Measurements from ENCODE around the gene LDLR. TPM values are rescaled to one million over a fixed set of nuclear protein-coding genes. Genes with fewer than 3 reads are reported as not detected.

Gene LDLR
- total RNA-seq, 1 donor from 2014 or later: 8.2 TPM

- Histone ChIP-seq H3K36me3 (peaks cover 97% of the 10 kb centered on the region), H3K4me1 (peaks cover 32% of the 10 kb centered on the region), H3K9me3 (replicated peaks) (no peaks in the 10 kb centered on the region), H3K27me3 (ENCODE audit: low read depth) (no peaks in the 10 kb centered on the region), H3K27ac (replicated peaks) (peak overlapping the region; percentile 86), H3K4me3 (no peak overlapping the region)
- intact Hi-C loops (cut with micrococcal nuclease): no loop called here
- no peak for DNase-seq
- TF ChIP-seq CTCF (IDR thresholded peaks at IDR 0.05; ENCODE audit: borderline replicate concordance): no peak
These were observed 80.8 kb downstream of the LDLR start for GRCh38 chr19:11169896-11170678.

GRCh38 chr19:11171144-11171543, 81.9 kb downstream of the LDLR start:
- Histone ChIP-seq H3K4me3 (no peak overlapping the region), H3K27me3 (ENCODE audit: low read depth) (no peaks in the 10 kb centered on the region), H3K36me3 (peaks cover 100% of the 10 kb centered on the region), H3K9me3 (replicated peaks) (no peaks in the 10 kb centered on the region), H3K4me1 (peaks cover 21% of the 10 kb centered on the region), H3K27ac (replicated peaks) (peak overlapping the region; percentile 86)
- TF ChIP-seq CTCF (IDR thresholded peaks at IDR 0.05; ENCODE audit: borderline replicate concordance): no peak
- intact Hi-C loops (cut with micrococcal nuclease): no loop called here
- DNase-seq: no peak

- Histone ChIP-seq H3K36me3 (peaks cover 100% of the 10 kb centered on the region), H3K4me1 (peaks cover 12% of the 10 kb centered on the region), H3K4me3 (no peak overlapping the region), H3K27ac (replicated peaks) (peak overlapping the region; percentile 30), H3K9me3 (replicated peaks) (no peaks in the 10 kb centered on the region), H3K27me3 (ENCODE audit: low read depth) (no peaks in the 10 kb centered on the region)
- DNase-seq: no peak
- intact Hi-C loops (cut with micrococcal nuclease): no loop called here
- TF ChIP-seq CTCF (IDR thresholded peaks at IDR 0.05; ENCODE audit: borderline replicate concordance): no peak
These were observed 83.3 kb downstream of the LDLR start for GRCh38 chr19:11172576-11172975.

- TF ChIP-seq CTCF (IDR thresholded peaks at IDR 0.05; ENCODE audit: borderline replicate concordance): no peak
- no peak overlapping the region for H3K4me3 ChIP-seq
- no peak overlapping the region for H3K27ac ChIP-seq (replicated peaks)
- peaks cover 100% of the 10 kb centered on the region for H3K36me3 ChIP-seq
- DNase-seq: no peak
- H3K4me1 ChIP-seq: peaks cover 16% of the 10 kb centered on the region
- no peaks in the 10 kb centered on the region for H3K9me3 ChIP-seq (replicated peaks)
- intact Hi-C loops (cut with micrococcal nuclease): no loop called here
- H3K27me3 ChIP-seq (ENCODE audit: low read depth): no peaks in the 10 kb centered on the region
These were observed 84.4 kb downstream of the LDLR start for GRCh38 chr19:11173516-11174155.

- DNase-seq: no peak
- H3K4me1 ChIP-seq: peaks cover 23% of the 10 kb centered on the region
These were observed 85.1 kb downstream of the LDLR start for GRCh38 chr19:11174336-11174735.

More at GRCh38 chr19:11174336-11174735, 85.1 kb downstream of the LDLR start:
- Histone ChIP-seq H3K27ac (replicated peaks) (no peak overlapping the region), H3K36me3 (peaks cover 96% of the 10 kb centered on the region), H3K4me3 (no peak overlapping the region), H3K9me3 (replicated peaks) (no peaks in the 10 kb centered on the region), H3K27me3 (ENCODE audit: low read depth) (no peaks in the 10 kb centered on the region)
- TF ChIP-seq CTCF (IDR thresholded peaks at IDR 0.05; ENCODE audit: borderline replicate concordance): no peak
- intact Hi-C loops (cut with micrococcal nuclease): no loop called here

Measured in left ventricle myocardium inferior (tissue), 1 donor.